ENCODE measurements around the gene KCTD4. TPM values are rescaled to one million over a fixed set of nuclear protein-coding genes. Genes with fewer than 3 reads are reported as not detected.

The KCTD4 gene
- polyA plus RNA-seq, 1 donor (not counting 4 experiments of a cell fraction or from before 2014, with no cell fraction given) = 0.39 TPM

GRCh38 chr13:45226024-45226423, 25.2 kb upstream of the KCTD4 start:
- peaks cover 3 to 8% of the 10 kb centered on the region in 2 experiments for H3K36me3 ChIP-seq (ENCODE audit: control insufficient read depth in 2 of 2, extremely low read depth in 1 of 2, insufficient read depth in 2 of 2, low read length in 2 of 2)
- TF ChIP-seq EZH2 (IDR thresholded peaks at IDR 0.05; ENCODE audit: low read length) (no peak), CTCF (optimal IDR thresholded peaks at IDR 0.05 in 1 of 3, IDR thresholded peaks at IDR 0.05 in 1 of 3, conservative IDR thresholded peaks at IDR 0.05 in 1 of 3; ENCODE audit: extremely low read depth in 1 of 3, insufficient read depth in 2 of 3, low read length in 3 of 3) (no peak)
- no peak overlapping the region for H3K9ac ChIP-seq (ENCODE audit: control insufficient read depth, extremely low read depth, insufficient read depth, low read length)
- FAIRE-seq = peak; percentile 53
- no peaks in the 10 kb centered on the region for H3K9me1 ChIP-seq (ENCODE audit: control insufficient read depth, extremely low read depth, insufficient read depth, low read length)
- no peak overlapping the region for H3K27ac ChIP-seq (ENCODE audit: control insufficient read depth, insufficient read depth, low read length)
- H3K9me3 ChIP-seq (ENCODE audit: control insufficient read depth, low read depth, low read length) = no peaks in the 10 kb centered on the region
- dilution Hi-C loops (cut with MboI; ENCODE audit: extremely low pct_ligation_motif_present, low sequenced_read_pairs) = no loop called here
- H4K20me1 ChIP-seq (ENCODE audit: control insufficient read depth, extremely low read depth, insufficient read depth, low read length) = no peaks in the 10 kb centered on the region
- peaks cover 20% of the 10 kb centered on the region for H3K4me1 ChIP-seq (ENCODE audit: control insufficient read depth, extremely low read depth, insufficient read depth, low read length)
- no peak overlapping the region for H3K4me3 ChIP-seq (ENCODE audit: control insufficient read depth in 2 of 3, extremely low read depth in 1 of 3, insufficient read depth in 2 of 3, low read depth in 1 of 3, low read length in 3 of 3)
- no peak overlapping the region for H2AFZ ChIP-seq (ENCODE audit: control insufficient read depth, low read length)
- no peak for DNase-seq (ENCODE audit: low read depth, low spot score)
- H3K27me3 ChIP-seq (ENCODE audit: control insufficient read depth, extremely low read depth, insufficient read depth, low read length) = no peaks in the 10 kb centered on the region
- H3K79me2 ChIP-seq (ENCODE audit: control insufficient read depth, insufficient read depth, low read length) = peaks cover 46% of the 10 kb centered on the region
- no peak overlapping the region for H3K4me2 ChIP-seq (ENCODE audit: control insufficient read depth, extremely low read depth, insufficient read depth, low read depth, low read length)

GRCh38 chr13:45225370-45225769, 24.5 kb upstream of the KCTD4 start:
- Histone ChIP-seq H3K9ac (ENCODE audit: control insufficient read depth, extremely low read depth, insufficient read depth, low read length) (no peak overlapping the region), H3K4me3 (ENCODE audit: control insufficient read depth in 2 of 3, extremely low read depth in 1 of 3, insufficient read depth in 2 of 3, low read depth in 1 of 3, low read length in 3 of 3) (no peak overlapping the region), H3K9me1 (ENCODE audit: control insufficient read depth, extremely low read depth, insufficient read depth, low read length) (no peaks in the 10 kb centered on the region), H3K27me3 (ENCODE audit: control insufficient read depth, extremely low read depth, insufficient read depth, low read length) (no peaks in the 10 kb centered on the region), H2AFZ (ENCODE audit: control insufficient read depth, low read length) (no peak overlapping the region), H3K4me2 (ENCODE audit: control insufficient read depth, extremely low read depth, insufficient read depth, low read depth, low read length) (no peak overlapping the region), H3K36me3 (ENCODE audit: control insufficient read depth in 2 of 2, extremely low read depth in 1 of 2, insufficient read depth in 2 of 2, low read length in 2 of 2) (peaks cover 3 to 8% of the 10 kb centered on the region in 2 experiments), H3K79me2 (ENCODE audit: control insufficient read depth, insufficient read depth, low read length) (peaks cover 52% of the 10 kb centered on the region), H4K20me1 (ENCODE audit: control insufficient read depth, extremely low read depth, insufficient read depth, low read length) (no peaks in the 10 kb centered on the region), H3K9me3 (ENCODE audit: control insufficient read depth, low read depth, low read length) (no peaks in the 10 kb centered on the region), H3K4me1 (ENCODE audit: control insufficient read depth, extremely low read depth, insufficient read depth, low read length) (peaks cover 23% of the 10 kb centered on the region), H3K27ac (ENCODE audit: control insufficient read depth, insufficient read depth, low read length) (no peak overlapping the region)
- dilution Hi-C loops (cut with MboI; ENCODE audit: extremely low pct_ligation_motif_present, low sequenced_read_pairs) = no loop called here
- TF ChIP-seq EZH2 (IDR thresholded peaks at IDR 0.05; ENCODE audit: low read length) (no peak), CTCF (optimal IDR thresholded peaks at IDR 0.05 in 1 of 3, IDR thresholded peaks at IDR 0.05 in 1 of 3, conservative IDR thresholded peaks at IDR 0.05 in 1 of 3; ENCODE audit: extremely low read depth in 1 of 3, insufficient read depth in 2 of 3, low read length in 3 of 3) (no peak)
- DNase-seq (ENCODE audit: low read depth, low spot score) (no peak), FAIRE-seq (no peak)

Measured in keratinocyte (primary cell).